Lower lobe of right lung (tissue), 2 donors: Measurements from ENCODE around the gene CHMP1B. TPM values are rescaled to one million over a fixed set of nuclear protein-coding genes. Genes with fewer than 3 reads are reported as not detected.
A peak's percentile ranks its signal among the peaks of the same experiment; 100 is the strongest.

Experiments
- ATAC-seq, 2 donors: fragments of 200-7000 bp; cut with Tn5 transposase; one replicate each; pipeline ENCODE4 v1.9.1; 2020 to 2022; ENCODE audit warnings: mild to moderate bottlenecking in 2 of 2, moderate library complexity in 2 of 2
- DNase-seq: peaks from one replicate; pipeline ENCODE4 v3.0.0-alpha.2; 2020
- H3K27ac ChIP-seq: fragments of 200-600 bp; one replicate; pipeline ENCODE4 v1.8.0; 2022
- H3K27me3 ChIP-seq: fragments of 200-600 bp; one replicate; pipeline ENCODE4 v1.8.0; 2022; ENCODE audit warnings: low read depth
- H3K36me3 ChIP-seq: fragments of 200-600 bp; one replicate; pipeline ENCODE4 v1.8.0; 2022; ENCODE audit warnings: mild to moderate bottlenecking
- H3K4me1 ChIP-seq: fragments of 200-600 bp; one replicate; pipeline ENCODE4 v1.8.0; 2022
- H3K4me3 ChIP-seq: fragments of 200-600 bp; one replicate; pipeline ENCODE4 v1.8.0; 2022; ENCODE audit warnings: mild to moderate bottlenecking
- H3K9me3 ChIP-seq: fragments of 200-600 bp; one replicate; pipeline ENCODE4 v1.8.0; 2022
- intact Hi-C: fragments of 100-400 bp; cut with DNase I; formaldehyde crosslinking; loops from one replicate; pipeline ENCODE4 v1.11.0; 2022
- total RNA-seq: library from RNA; stranded (reverse); fragmentation: NEBNext Ultra II Directional; extraction: Animal tissue kit (Norgen Biotek cat#: 25700); gene quantifications from one replicate; pipeline ENCODE4 v1.2.1, GENCODE V29; 2021
- TF ChIP-seq, protein P1 (sequence below): fragments of 200-600 bp; IDR thresholded peaks from one replicate; pipeline ENCODE4 v1.8.0; 2022; ENCODE audit warnings: antibody characterized with exemption, mild to moderate bottlenecking
- donor health status: DM: no; HTN: yes; CAD: no; lungs with severe emphysema.

The CHMP1B gene
- total RNA-seq, 1 donor from 2014 or later, result 39.4 TPM

DNA sequence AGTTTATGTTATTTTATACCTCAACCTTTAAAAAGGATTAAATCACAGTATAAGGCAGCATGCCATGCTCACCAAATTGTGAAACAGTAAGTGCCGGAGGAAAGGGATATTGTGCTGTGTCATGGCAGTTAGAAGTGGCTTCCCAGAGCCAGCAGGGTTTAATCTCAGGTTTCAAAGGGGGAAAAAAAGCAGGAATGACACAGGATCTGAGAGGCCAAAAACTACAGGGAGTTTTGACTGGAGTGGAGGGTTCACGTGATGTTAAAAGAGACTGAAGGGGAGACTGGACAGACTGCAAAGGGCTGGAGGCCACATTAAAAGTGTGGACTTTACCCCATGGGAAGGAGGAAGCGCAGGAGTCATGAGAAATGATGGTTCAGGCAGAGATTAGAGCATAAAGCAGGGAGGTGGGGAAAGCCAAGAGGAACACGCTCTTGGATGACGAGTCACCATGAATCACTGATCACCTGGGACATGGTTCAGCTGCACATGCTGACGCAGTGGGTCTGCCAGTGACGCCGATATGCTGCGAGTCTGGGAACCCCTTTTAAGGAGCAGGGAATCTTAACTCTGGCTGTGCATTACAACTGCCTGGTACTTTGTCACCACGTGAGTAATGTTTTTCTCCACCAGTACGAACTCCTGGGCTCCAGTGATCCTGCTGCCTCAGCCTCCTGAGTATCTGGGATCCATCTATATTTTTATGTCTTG lies 6.1 kb downstream of the CHMP1B start:
- TF ChIP-seq, protein P1, sequence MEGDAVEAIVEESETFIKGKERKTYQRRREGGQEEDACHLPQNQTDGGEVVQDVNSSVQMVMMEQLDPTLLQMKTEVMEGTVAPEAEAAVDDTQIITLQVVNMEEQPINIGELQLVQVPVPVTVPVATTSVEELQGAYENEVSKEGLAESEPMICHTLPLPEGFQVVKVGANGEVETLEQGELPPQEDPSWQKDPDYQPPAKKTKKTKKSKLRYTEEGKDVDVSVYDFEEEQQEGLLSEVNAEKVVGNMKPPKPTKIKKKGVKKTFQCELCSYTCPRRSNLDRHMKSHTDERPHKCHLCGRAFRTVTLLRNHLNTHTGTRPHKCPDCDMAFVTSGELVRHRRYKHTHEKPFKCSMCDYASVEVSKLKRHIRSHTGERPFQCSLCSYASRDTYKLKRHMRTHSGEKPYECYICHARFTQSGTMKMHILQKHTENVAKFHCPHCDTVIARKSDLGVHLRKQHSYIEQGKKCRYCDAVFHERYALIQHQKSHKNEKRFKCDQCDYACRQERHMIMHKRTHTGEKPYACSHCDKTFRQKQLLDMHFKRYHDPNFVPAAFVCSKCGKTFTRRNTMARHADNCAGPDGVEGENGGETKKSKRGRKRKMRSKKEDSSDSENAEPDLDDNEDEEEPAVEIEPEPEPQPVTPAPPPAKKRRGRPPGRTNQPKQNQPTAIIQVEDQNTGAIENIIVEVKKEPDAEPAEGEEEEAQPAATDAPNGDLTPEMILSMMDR, result no peak
- DNase-seq (no peak), ATAC-seq (peak; percentile 72)
- Histone ChIP-seq H3K4me3 (no peak overlapping the region), H3K4me1 (peaks cover 32% of the 10 kb centered on the region), H3K36me3 (peaks cover 21% of the 10 kb centered on the region), H3K27ac (peak overlapping the region; percentile 54), H3K9me3 (no peaks in the 10 kb centered on the region), H3K27me3 (no peaks in the 10 kb centered on the region)
- intact Hi-C loops, result no loop called here

DNA sequence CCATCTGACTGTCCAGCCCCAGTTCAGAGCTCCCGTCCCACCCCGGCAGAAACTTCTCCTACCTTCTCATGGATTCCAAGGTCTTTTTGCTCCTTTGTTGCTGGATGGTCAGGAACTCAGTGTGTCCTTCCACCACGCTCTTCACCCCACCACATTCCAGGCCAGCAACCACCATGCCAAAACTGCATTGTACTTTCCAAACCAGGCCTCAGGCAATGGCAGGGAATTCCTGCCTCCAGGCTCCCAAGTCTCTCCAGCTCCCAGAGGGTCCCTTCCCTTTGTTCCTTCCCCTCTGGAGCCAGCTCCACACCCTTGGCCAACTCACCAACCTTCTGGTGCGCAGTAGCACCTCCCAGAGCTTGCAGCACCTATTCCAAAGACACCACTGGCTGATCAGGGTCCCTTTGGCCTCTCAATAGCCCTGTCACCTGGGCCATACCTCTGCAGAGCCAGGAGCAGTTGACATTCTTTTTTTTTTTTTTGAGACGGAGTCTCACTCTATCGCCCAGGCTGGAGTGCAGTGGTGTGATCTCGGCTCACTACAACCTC lies 8.1 kb downstream of the CHMP1B start:
- peaks cover 11% of the 10 kb centered on the region for H3K4me1 ChIP-seq
- intact Hi-C loops, result no loop called here
- TF ChIP-seq, protein P1, result no peak
- H3K27ac ChIP-seq, result no peak overlapping the region
- no peaks in the 10 kb centered on the region for H3K9me3 ChIP-seq
- no peak overlapping the region for H3K4me3 ChIP-seq
- peaks cover 11% of the 10 kb centered on the region for H3K36me3 ChIP-seq
- ATAC-seq (no peak), DNase-seq (no peak)
- no peaks in the 10 kb centered on the region for H3K27me3 ChIP-seq

DNA sequence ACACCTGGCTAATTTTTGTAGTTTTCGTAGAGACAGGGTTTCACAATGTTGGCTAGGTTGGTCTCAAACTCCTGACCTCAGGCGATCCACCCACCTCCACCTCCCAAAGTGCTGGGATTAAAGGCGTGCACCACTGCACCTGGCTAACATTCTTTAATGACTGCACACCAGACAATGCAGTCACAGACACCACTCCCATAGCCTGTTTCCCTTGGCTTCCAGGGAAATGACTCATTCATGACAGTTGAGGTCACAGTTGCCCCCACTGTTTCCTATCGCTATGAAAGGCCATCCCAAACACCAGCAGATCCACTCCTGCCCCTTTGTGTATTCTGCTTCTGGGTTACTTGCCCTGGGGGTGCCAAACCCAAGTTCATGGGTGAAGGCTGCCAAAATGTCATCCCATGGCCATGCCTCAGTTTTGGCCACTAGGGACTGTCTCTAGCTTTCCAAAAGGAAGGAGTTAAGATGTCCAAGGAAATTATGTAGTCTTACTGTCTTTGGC lies 8.7 kb downstream of the CHMP1B start:
- peaks cover 6% of the 10 kb centered on the region for H3K36me3 ChIP-seq
- no peak overlapping the region for H3K4me3 ChIP-seq
- ATAC-seq (no peak), DNase-seq (no peak)
- TF ChIP-seq, protein P1, result no peak
- peaks cover 6% of the 10 kb centered on the region for H3K4me1 ChIP-seq
- no peaks in the 10 kb centered on the region for H3K27me3 ChIP-seq
- intact Hi-C loops, result no loop called here
- H3K27ac ChIP-seq, result no peak overlapping the region
- H3K9me3 ChIP-seq, result no peaks in the 10 kb centered on the region

DNA sequence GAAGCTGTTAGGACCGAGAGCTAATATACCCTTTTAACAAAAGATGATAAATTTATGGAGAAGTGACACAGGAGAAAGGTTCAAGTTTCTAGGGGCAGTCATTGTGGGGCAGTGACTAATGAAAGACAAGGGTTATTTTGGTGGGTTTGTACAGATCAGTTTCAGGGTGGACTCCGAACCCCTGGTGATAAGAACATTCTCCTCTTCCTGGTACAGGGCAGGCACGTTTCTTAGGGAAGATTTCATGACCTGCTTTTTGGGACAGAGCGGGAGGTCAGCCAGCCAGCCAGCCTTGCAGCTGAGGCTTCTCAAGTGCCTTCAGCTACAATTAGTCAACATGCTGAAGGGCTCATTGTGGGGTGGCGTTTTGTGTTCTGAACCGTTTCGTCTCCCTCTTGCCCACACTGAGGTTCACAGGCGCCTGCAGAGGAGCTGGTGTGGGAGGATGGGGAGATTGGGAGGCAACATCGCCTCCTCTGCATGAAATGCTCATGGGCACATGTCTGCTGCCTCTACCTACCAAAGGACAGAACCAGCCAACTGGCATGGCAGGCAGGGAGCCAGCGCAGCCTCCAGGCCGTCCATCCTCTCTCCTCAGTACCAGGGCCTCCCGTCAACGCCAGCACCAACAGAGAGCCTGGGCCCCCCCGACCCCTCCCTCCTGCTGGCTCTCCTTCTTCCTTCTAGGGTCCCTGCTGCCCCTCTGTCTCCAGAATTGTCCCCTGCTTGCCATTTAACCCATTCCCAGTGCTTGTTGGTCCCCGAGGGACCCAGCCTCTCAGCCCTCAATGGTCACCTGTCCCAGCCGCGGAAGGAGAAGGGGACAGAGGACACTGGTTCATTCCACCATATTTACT lies 9.6 kb downstream of the CHMP1B start:
- ATAC-seq (peak; percentile 29 to 34), DNase-seq (no peak)
- Histone ChIP-seq H3K27me3 (no peaks in the 10 kb centered on the region), H3K4me3 (no peak overlapping the region), H3K9me3 (no peaks in the 10 kb centered on the region), H3K36me3 (no peaks in the 10 kb centered on the region), H3K27ac (no peak overlapping the region), H3K4me1 (peaks cover 4% of the 10 kb centered on the region)
- TF ChIP-seq, protein P1, result no peak
- intact Hi-C loops, result no loop called here

DNA sequence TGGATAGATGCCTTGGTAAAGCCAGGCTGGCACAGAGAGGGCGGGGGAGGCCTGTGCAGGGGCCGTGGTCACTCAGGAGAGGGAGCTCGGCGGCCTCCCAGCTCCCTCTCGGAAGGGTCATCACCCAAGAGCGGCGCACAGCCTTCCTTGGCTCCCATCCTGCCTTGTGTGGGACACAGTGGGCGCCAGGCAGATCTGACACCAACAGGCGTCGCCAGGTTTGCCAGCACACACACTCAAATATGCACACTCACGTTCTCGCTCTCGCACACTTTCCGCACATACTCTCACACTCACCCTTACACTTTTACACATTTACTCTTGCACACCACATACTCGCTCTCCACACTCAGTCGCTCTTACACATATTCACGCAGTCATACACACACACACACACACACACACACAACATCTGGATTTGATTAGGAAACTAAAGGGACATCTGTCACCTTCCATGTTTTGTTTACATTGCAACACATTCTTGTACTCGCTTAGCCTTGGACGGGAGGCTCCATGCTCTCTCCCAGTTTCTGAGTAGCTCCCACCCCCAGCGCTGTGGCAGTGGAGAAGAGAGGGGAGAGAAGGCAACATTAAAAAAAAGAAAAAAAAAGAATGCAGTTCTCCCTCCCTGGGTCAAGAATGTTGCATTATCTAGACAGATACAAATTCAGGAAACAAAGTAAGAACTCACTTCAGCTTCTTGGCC lies 10.5 kb downstream of the CHMP1B start:
- ATAC-seq (no peak), DNase-seq (no peak)
- no peaks in the 10 kb centered on the region for H3K27me3 ChIP-seq
- TF ChIP-seq, protein P1, result no peak
- no peak overlapping the region for H3K4me3 ChIP-seq
- no peaks in the 10 kb centered on the region for H3K9me3 ChIP-seq
- intact Hi-C loops, result no loop called here
- H3K27ac ChIP-seq, result no peak overlapping the region
- H3K4me1 ChIP-seq, result no peaks in the 10 kb centered on the region
- no peaks in the 10 kb centered on the region for H3K36me3 ChIP-seq
